GM12872 (cell line): Measurements from ENCODE around the gene REP15.

ENCODE experiments used
- TF ChIP-seq, protein P1 (sequence below): IDR thresholded peaks from 3 replicates; pipeline ENCODE4 v1.5.1; 2011; ENCODE audit warnings: low read depth, mild to moderate bottlenecking, low read length, moderate library complexity; ENCODE audit not compliant: insufficient read depth

Gene REP15

DNA sequence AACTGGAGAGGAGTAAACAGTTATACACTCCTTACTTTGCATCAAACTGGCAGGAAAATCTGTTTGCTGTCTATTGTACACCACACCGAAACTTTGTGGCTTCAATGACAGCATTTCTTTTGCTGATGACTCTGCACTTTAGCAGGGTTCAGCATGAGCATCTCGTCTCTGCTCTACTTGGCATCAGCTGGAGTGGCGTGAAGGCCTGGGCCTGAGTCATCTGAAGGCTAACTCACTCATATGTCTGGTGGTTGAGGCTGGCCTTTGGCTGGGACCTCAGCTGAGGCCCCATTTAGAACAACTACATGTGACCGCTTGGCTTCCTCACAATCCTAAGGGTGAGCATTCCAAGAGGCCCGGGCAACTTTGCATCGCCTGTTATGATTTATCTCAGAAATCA, 28.7 kb upstream of the REP15 start:
- TF ChIP-seq, protein P1, sequence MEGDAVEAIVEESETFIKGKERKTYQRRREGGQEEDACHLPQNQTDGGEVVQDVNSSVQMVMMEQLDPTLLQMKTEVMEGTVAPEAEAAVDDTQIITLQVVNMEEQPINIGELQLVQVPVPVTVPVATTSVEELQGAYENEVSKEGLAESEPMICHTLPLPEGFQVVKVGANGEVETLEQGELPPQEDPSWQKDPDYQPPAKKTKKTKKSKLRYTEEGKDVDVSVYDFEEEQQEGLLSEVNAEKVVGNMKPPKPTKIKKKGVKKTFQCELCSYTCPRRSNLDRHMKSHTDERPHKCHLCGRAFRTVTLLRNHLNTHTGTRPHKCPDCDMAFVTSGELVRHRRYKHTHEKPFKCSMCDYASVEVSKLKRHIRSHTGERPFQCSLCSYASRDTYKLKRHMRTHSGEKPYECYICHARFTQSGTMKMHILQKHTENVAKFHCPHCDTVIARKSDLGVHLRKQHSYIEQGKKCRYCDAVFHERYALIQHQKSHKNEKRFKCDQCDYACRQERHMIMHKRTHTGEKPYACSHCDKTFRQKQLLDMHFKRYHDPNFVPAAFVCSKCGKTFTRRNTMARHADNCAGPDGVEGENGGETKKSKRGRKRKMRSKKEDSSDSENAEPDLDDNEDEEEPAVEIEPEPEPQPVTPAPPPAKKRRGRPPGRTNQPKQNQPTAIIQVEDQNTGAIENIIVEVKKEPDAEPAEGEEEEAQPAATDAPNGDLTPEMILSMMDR, result no peak

DNA sequence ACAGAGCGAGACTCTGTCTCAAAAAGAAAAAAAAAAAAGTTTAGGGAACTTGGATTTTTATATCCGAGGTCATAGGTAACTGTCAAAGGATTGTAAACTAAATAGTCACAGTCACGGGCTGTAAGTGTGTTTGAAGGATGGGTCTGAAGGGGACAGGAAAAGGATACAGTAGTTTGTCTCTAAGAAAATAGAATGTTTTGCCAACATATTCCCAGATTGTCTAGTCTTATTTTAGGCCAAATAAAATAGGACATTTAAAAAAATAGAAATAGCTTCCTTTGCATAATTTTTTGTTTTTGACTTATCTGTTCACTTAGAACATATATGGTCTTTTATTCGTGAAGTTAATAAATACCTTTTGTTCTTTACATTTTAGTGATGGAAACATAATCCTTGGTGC, 24.2 kb upstream of the REP15 start:
- TF ChIP-seq, protein P1, result no peak

DNA sequence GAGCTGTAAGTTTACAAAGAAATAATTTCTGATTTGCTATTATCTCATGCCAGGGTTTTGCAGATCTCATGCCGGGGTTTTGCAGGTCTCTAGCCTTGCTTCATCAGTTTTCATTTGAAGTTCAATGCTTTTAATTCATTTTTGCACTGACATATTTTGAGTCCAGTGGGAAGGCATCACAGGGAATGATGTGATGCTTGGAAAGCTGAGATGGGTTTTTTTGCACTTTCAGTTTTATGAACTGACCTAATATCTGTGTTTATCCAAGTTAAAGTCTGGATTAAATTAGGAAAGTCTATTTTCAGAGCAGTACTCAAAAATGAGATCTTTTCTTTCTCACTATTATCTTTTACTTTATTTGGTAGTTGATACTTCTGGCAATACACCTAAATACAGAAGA, 23.6 kb upstream of the REP15 start:
- TF ChIP-seq, protein P1, result no peak

DNA sequence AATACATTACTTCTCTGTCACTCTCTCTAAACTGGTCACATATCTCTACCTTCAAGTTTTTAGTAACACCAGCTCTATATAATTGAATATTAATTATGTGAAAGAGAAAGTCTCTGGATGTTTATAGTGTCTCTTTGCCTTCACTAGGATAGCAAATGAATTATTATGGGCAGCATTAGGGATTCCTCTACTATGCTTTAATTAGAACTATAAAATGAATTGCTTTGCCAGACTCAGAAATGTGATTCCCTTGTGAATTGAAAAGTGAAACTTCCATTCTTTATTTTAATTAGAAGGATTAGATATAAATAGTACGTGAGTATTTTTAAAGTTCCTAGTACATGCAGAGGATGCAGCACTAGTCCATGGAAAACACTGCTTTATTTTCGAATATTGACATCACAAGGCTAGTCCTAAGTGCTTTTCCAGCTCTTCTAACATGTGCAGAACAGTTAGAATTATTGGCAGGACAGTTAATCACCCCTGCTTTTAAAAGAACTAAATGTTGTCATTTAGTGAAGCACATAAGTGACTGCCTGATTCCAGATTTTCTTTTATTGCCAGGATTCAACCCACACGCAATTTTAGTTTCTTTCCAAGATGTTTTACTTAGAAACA, 23.0 kb upstream of the REP15 start:
- TF ChIP-seq, protein P1, result no peak

DNA sequence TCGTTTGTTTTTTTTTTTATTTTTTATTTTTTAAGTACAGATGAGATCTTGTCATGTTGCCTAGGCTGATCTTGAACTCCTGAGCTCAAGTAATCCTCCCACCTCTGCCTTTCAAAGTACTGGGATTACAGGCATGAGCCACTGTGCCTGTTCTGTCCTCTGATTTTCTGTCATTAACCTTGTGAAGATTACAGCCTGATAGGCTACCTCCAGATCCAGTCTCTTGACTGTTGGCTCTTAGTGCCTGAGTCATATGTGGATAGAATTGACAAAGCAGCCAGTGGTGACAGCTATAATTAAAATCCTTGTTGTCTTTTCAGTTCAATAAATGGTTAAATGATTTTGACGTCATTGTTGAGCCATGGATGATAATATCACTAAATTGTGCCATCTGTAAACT, 21.3 kb upstream of the REP15 start:
- TF ChIP-seq, protein P1, result no peak

DNA sequence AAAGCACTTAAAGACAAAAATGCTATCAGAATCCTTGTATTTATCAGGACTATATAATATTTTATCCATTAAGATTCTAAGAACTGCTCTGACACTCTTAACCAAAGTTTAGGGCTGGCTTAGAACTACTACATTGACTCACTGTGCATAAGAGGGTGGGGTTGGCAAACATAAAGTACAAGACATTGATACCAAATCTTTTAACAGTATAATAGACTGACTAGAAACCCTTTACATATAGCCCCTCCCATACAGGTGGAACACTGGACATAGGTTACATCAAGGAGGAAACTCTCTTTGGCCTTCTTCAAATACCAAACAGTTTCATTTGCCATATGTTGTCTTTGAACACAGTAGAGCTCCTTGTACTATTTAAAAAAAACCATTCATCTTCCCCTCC, 15.6 kb upstream of the REP15 start:
- TF ChIP-seq, protein P1, result no peak

DNA sequence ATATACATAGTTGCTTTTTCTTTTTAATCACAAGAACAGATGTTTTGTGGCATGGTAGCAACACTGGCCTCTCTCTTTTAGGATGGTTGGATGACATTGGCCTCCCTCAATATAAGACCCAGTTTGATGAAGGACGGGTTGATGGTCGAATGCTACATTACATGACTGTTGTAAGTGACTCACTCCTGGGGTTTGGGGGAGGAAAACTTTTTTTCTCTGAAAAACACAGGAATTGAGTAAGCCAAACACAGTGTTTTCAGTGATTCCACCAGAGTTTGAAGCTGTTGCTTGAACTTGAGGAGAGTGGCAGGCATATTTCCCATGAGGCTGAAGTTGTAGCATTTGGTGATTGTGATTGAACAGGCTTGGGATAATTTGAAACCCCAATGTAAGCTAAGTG, 13.7 kb upstream of the REP15 start:
- TF ChIP-seq, protein P1, result no peak
